ENCODE results near the gene PRCD.

DNA sequence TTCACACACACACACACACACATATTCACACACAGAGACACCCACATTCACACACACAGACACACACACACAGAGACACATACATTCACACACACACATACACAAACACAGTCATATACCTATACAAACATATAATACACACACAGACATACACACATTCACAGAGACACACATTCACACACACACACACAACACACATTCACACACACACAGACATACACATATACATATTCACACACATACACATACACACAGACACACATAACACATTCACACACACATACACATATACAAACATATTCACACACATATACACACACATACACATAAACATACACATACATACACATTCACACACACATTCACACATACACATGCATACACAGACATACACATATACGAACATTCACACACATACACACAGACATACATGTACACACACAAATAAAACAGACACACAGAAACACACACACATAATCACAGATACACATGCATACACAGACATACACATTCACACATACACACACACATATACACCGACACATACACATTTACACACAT, 7.9 kb downstream of the PRCD start:
- TF ChIP-seq POLR2A (IDR thresholded peaks at IDR 0.05) (no peak), CTCF (IDR thresholded peaks at IDR 0.05) (no peak)

Measured in esophagus squamous epithelium (tissue), 4 donors.